ENCODE data around the gene CDH4.

The CDH4 gene

DNA sequence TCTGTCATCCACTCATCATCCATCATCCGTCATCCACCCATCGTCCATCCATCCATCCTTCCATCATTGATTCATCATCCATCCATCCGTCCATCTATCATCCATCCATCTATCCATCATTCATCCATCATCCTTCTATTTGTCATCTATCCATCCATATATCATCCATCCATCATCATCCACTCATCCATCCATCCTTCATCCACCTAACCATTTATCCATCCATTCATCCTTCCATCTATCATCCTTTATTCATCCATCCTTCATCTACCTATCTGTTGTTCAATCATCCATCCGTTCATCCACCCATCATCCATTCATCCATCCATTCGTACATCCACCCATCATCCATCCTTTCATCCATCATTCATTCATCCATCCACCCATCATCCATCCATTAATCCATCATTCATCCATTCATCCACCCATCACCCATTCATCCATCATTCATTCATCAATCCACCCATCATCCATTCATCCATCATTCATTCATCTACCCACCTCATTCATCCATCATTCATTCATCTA lies 266.4 kb downstream of the CDH4 start:
- no peaks in the 10 kb centered on the region for H3K36me3 ChIP-seq (ENCODE audit: low read length)
- H3K9me3 ChIP-seq (ENCODE audit: insufficient read depth, low read length), result no peaks in the 10 kb centered on the region
- H4K20me1 ChIP-seq (ENCODE audit: low read depth, low read length), result no peaks in the 10 kb centered on the region
- no peak for TF ChIP-seq EZH2phosphoT487 (conservative IDR thresholded peaks at IDR 0.05; ENCODE audit: low read length)
- TF ChIP-seq CTCF (IDR thresholded peaks at IDR 0.05; ENCODE audit: insufficient read depth, low read length, poor library complexity, severe bottlenecking), result no peak
- no peaks in the 10 kb centered on the region for H3K27me3 ChIP-seq (ENCODE audit: low read length)
- no peak overlapping the region for H2AFZ ChIP-seq (ENCODE audit: low read depth, low read length, severe bottlenecking)
- no peaks in the 10 kb centered on the region for H3F3A ChIP-seq (ENCODE audit: insufficient read depth)
- no peak overlapping the region for H3K4me2 ChIP-seq (ENCODE audit: low read depth, low read length, poor library complexity, severe bottlenecking)
- H3K4me3 ChIP-seq (ENCODE audit: insufficient read depth, low read length, poor library complexity, severe bottlenecking), result no peak overlapping the region
- no peak overlapping the region for H3K27ac ChIP-seq (ENCODE audit: low read depth, low read length)
- H3K79me2 ChIP-seq (ENCODE audit: insufficient read depth, low read length), result no peaks in the 10 kb centered on the region
- H3K9me2 ChIP-seq (replicated peaks; ENCODE audit: insufficient read depth, low read length), result no peaks in the 10 kb centered on the region
- H3K9ac ChIP-seq (ENCODE audit: low read length), result no peak overlapping the region

DNA sequence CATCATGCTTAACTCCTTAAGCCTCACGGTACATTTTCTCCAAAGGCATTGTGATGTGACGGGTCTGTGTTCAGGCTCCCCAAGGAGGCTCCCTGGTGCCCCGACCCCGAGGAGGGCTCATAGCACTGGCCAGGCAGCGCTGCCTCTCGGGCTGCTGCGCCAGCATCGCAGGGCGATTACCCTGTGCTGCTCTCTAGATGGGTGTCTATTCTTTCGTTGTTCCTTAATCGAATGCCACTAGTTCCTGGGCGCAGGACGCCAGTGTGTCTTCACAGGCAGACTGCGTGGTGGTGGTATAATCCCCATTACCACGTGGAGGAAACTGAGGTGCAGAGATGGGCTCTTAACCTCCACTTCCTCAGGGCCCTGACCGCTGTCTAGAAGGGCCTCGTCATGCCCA lies 267.4 kb downstream of the CDH4 start:
- no peak for TF ChIP-seq EZH2phosphoT487 (conservative IDR thresholded peaks at IDR 0.05; ENCODE audit: low read length)
- TF ChIP-seq CTCF (IDR thresholded peaks at IDR 0.05; ENCODE audit: insufficient read depth, low read length, poor library complexity, severe bottlenecking), result no peak

DNA sequence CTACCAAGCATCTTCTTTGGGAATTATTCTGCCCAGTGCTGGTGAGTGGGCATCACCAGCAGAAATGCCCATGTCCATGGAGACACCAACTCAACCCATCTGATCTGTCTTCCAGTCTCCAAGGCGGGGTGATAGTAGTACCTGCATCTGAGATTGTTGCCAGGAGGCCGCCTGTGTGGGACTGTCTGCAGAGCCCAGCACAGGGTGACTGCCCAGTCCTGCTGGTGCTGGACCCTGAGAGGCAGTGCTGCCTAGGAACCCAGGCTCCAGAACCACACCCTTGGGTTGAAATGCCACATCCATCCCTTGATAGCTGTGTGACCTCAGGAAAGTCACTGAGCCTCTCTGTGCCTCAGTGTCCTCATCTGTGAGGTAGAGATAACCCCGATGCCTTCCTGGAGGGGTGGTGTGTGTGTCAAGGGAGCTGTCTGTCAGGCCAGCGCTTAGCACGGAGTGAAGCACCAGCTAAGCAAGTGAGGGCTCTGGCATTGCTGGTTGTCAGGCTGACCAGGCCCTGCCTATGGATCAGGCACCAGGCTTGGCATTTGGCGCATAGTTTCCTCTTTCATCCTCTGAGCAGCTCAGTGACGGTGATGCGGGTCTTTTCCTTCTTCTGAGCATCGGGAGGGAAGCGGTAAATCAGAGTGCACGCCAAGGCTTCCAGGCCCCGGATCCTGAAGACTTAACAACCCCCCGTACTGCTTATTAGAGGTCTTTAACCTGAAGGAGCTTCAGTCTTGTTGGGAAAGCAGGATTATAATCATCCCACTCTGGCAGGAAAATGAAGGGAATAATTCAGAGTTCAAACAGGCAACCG lies 268.2 kb downstream of the CDH4 start:
- Histone ChIP-seq H3K36me3 (ENCODE audit: low read length) (no peaks in the 10 kb centered on the region), H3K9me3 (ENCODE audit: insufficient read depth, low read length) (no peaks in the 10 kb centered on the region), H2AFZ (ENCODE audit: low read depth, low read length, severe bottlenecking) (no peak overlapping the region), H3K27ac (ENCODE audit: low read depth, low read length) (no peak overlapping the region), H3K9me2 (replicated peaks; ENCODE audit: insufficient read depth, low read length) (no peaks in the 10 kb centered on the region), H3K9ac (ENCODE audit: low read length) (no peak overlapping the region), H3K4me3 (ENCODE audit: insufficient read depth, low read length, poor library complexity, severe bottlenecking) (no peak overlapping the region), H3F3A (ENCODE audit: insufficient read depth) (no peaks in the 10 kb centered on the region), H3K27me3 (ENCODE audit: low read length) (no peaks in the 10 kb centered on the region), H4K20me1 (ENCODE audit: low read depth, low read length) (no peaks in the 10 kb centered on the region), H3K79me2 (ENCODE audit: insufficient read depth, low read length) (no peaks in the 10 kb centered on the region), H3K4me2 (ENCODE audit: low read depth, low read length, poor library complexity, severe bottlenecking) (no peak overlapping the region)
- TF ChIP-seq CTCF (IDR thresholded peaks at IDR 0.05; ENCODE audit: insufficient read depth, low read length, poor library complexity, severe bottlenecking) (no peak), EZH2phosphoT487 (conservative IDR thresholded peaks at IDR 0.05; ENCODE audit: low read length) (no peak)

More for the DNA sequence above, 267.4 kb downstream of the CDH4 start:
- H3K9me2 ChIP-seq (replicated peaks; ENCODE audit: insufficient read depth, low read length), result no peaks in the 10 kb centered on the region
- no peak overlapping the region for H3K4me2 ChIP-seq (ENCODE audit: low read depth, low read length, poor library complexity, severe bottlenecking)
- H3K9ac ChIP-seq (ENCODE audit: low read length), result no peak overlapping the region
- no peaks in the 10 kb centered on the region for H3K36me3 ChIP-seq (ENCODE audit: low read length)
- H3K4me3 ChIP-seq (ENCODE audit: insufficient read depth, low read length, poor library complexity, severe bottlenecking), result no peak overlapping the region
- no peaks in the 10 kb centered on the region for H3K27me3 ChIP-seq (ENCODE audit: low read length)
- H3K27ac ChIP-seq (ENCODE audit: low read depth, low read length), result no peak overlapping the region
- no peaks in the 10 kb centered on the region for H3K79me2 ChIP-seq (ENCODE audit: insufficient read depth, low read length)
- no peak overlapping the region for H2AFZ ChIP-seq (ENCODE audit: low read depth, low read length, severe bottlenecking)
- no peaks in the 10 kb centered on the region for H3F3A ChIP-seq (ENCODE audit: insufficient read depth)
- no peaks in the 10 kb centered on the region for H3K9me3 ChIP-seq (ENCODE audit: insufficient read depth, low read length)
- no peaks in the 10 kb centered on the region for H4K20me1 ChIP-seq (ENCODE audit: low read depth, low read length)
